ENCODE results near the gene SMG6.

Gene SMG6

GRCh38 chr17:2137342-2138098 lies 166.1 kb downstream of the SMG6 start:
- DNase-seq = no peak

GRCh38 chr17:2136241-2136640 lies 167.3 kb downstream of the SMG6 start:
- DNase-seq = no peak

- no peak for DNase-seq
Measured at GRCh38 chr17:2128011-2128410, 175.6 kb downstream of the SMG6 start.

GRCh38 chr17:2125013-2125535 lies 178.5 kb downstream of the SMG6 start:
- DNase-seq = no peak

- no peak for DNase-seq
Measured at GRCh38 chr17:2124391-2124790, 179.2 kb downstream of the SMG6 start.

- DNase-seq = no peak
Measured at GRCh38 chr17:2123375-2124251, 180.0 kb downstream of the SMG6 start.

- no peak for DNase-seq
Measured at GRCh38 chr17:2122641-2123302, 180.8 kb downstream of the SMG6 start.

- no peak for DNase-seq
Measured at GRCh38 chr17:2120586-2121335, 182.8 kb downstream of the SMG6 start.

GRCh38 chr17:2113279-2113622 lies 190.3 kb downstream of the SMG6 start:
- DNase-seq = no peak

- no peak for DNase-seq
Measured at GRCh38 chr17:2111691-2112090, 191.9 kb downstream of the SMG6 start.

- DNase-seq = no peak
Measured at GRCh38 chr17:2110436-2110835, 193.1 kb downstream of the SMG6 start.

GRCh38 chr17:2108170-2108569 lies 195.4 kb downstream of the SMG6 start:
- no peak for DNase-seq

- DNase-seq = peak; percentile 14
Measured at GRCh38 chr17:2107506-2107905, 196.1 kb downstream of the SMG6 start.

GRCh38 chr17:2107050-2107449 lies 196.5 kb downstream of the SMG6 start:
- no peak for DNase-seq

- no peak for DNase-seq
Measured at GRCh38 chr17:2106308-2106955, 197.2 kb downstream of the SMG6 start.

- no peak for DNase-seq
Measured at GRCh38 chr17:2105663-2106062, 197.9 kb downstream of the SMG6 start.

- DNase-seq = no peak
Measured at GRCh38 chr17:2102931-2103809, 200.4 kb downstream of the SMG6 start.

- DNase-seq = peak; percentile 68
Measured at GRCh38 chr17:2101448-2102257, 201.9 kb downstream of the SMG6 start.

- no peak for DNase-seq
Measured at GRCh38 chr17:2095536-2095910, 208.1 kb downstream of the SMG6 start.

- peak; percentile 32 for DNase-seq
Measured at GRCh38 chr17:2094891-2095535, 208.6 kb downstream of the SMG6 start.
